ENCODE data around the gene TIE1.

DNA sequence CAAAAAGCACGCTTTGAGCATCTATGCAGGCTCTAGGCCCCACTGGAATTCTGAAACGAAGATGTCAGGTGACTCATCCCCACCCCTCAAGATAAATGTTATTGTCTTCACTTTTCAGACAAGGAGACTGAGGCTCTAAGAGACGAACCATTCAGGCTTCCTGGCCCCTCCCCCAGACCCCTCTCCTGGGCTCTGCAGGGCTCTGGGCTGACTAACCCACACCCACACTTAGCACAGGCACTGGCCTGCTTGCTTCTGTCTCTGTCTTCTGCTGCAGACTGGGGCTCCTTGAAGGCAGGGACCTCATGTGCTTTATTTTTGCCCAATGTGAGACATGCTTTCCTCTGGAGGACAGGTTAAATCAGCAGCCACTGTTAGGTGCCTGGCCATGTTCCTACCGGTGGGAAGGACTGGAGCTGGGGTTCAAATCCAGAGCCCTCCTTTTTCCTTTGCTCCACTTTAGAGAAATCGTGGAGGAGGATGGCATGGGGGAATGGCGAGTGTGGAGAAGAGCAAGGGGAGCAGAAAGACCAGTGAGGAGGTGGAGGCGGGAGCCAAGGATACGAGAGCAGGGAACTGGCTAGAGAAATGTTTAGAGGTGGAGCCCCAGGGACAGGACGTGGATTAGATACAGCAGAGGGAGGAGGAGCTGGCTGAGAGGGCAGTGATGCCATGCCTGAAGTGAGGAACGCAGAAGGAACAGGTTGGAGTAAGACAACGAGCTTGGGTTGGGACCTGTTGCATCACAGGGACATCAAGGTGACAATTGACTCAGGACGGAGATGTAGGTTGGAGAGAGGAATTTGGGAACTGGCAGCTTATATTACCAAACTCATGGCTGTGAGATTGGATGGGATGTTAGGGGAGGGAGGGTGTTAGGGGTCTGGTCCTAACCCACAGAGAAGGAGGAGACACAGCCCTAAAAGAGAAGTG, 29.3 kb upstream of the TIE1 start:
- TF ChIP-seq POLR2AphosphoS5 (IDR thresholded peaks at IDR 0.05) (no peak), EP300 (IDR thresholded peaks at IDR 0.05) (no peak), POLR2A (IDR thresholded peaks at IDR 0.05) (no peak)
- TF ChIP-seq, protein P1, sequence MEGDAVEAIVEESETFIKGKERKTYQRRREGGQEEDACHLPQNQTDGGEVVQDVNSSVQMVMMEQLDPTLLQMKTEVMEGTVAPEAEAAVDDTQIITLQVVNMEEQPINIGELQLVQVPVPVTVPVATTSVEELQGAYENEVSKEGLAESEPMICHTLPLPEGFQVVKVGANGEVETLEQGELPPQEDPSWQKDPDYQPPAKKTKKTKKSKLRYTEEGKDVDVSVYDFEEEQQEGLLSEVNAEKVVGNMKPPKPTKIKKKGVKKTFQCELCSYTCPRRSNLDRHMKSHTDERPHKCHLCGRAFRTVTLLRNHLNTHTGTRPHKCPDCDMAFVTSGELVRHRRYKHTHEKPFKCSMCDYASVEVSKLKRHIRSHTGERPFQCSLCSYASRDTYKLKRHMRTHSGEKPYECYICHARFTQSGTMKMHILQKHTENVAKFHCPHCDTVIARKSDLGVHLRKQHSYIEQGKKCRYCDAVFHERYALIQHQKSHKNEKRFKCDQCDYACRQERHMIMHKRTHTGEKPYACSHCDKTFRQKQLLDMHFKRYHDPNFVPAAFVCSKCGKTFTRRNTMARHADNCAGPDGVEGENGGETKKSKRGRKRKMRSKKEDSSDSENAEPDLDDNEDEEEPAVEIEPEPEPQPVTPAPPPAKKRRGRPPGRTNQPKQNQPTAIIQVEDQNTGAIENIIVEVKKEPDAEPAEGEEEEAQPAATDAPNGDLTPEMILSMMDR (IDR thresholded peaks at IDR 0.05), result no peak

All from gastroesophageal sphincter (tissue), 3 donors.